ENCODE results near the gene PAFAH2.

PAFAH2 gene

DNA sequence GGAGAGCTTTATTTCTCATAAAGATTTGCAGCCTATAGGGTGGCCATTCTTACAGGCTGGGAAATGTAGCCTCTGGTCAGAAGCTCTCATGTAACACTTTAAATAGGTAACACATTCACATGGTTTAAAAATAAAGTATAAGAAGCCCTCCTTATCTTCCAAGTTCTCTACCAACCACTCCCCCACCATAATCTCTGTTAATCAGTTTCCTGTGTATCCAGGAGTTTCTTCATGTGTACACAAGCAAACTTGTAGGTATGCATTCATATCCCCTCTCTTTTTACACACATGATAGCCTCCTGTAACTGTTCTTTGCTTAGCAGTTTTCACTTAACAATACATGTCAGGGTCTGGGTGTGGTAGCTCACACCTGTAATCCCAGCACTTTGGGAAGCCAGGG, 86.7 kb downstream of the PAFAH2 start:
- in situ Hi-C loops (cut with MboI; ENCODE audit: low sequenced_read_pairs): no loop called here

All from HL-60/S4 (cell line).